Measurements from ENCODE around the gene CADPS. TPM values are rescaled to one million over a fixed set of nuclear protein-coding genes. Genes with fewer than 3 reads are reported as not detected.

Gene CADPS
- total RNA-seq, 1 experiment from 2014 or later = 0.17 TPM

- no peak for DNase-seq (ENCODE audit: low spot score)
Measured at GRCh38 chr3:62355703-62356102, 519.5 kb downstream of the CADPS start.
